ENCODE results near the gene RPLP2.

GRCh38 chr11:770642-771616, 38.8 kb upstream of the RPLP2 start:
- TF ChIP-seq, protein P1, sequence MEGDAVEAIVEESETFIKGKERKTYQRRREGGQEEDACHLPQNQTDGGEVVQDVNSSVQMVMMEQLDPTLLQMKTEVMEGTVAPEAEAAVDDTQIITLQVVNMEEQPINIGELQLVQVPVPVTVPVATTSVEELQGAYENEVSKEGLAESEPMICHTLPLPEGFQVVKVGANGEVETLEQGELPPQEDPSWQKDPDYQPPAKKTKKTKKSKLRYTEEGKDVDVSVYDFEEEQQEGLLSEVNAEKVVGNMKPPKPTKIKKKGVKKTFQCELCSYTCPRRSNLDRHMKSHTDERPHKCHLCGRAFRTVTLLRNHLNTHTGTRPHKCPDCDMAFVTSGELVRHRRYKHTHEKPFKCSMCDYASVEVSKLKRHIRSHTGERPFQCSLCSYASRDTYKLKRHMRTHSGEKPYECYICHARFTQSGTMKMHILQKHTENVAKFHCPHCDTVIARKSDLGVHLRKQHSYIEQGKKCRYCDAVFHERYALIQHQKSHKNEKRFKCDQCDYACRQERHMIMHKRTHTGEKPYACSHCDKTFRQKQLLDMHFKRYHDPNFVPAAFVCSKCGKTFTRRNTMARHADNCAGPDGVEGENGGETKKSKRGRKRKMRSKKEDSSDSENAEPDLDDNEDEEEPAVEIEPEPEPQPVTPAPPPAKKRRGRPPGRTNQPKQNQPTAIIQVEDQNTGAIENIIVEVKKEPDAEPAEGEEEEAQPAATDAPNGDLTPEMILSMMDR (conservative IDR thresholded peaks at IDR 0.05; ENCODE audit: low read depth, low read length), result no peak
- TF ChIP-seq CEBPB (IDR thresholded peaks at IDR 0.05; ENCODE audit: low read depth, low read length) (no peak), CHD1 (IDR thresholded peaks at IDR 0.05; ENCODE audit: low read depth, low read length) (no peak), POLR2A (IDR thresholded peaks at IDR 0.05; ENCODE audit: low read depth, low read length) (no peak), NFE2L2 (IDR thresholded peaks at IDR 0.05; ENCODE audit: low read depth, low read length) (no peak)
